GM10847 (cell line): ENCODE results near the gene PCDHGB6.

Experiments
- POLR2A ChIP-seq: IDR thresholded peaks from 2 replicates; pipeline ENCODE4 v1.6.1; 2011; ENCODE audit not compliant: insufficient read length; ENCODE audit errors: extremely low read depth

PCDHGB6 gene

DNA sequence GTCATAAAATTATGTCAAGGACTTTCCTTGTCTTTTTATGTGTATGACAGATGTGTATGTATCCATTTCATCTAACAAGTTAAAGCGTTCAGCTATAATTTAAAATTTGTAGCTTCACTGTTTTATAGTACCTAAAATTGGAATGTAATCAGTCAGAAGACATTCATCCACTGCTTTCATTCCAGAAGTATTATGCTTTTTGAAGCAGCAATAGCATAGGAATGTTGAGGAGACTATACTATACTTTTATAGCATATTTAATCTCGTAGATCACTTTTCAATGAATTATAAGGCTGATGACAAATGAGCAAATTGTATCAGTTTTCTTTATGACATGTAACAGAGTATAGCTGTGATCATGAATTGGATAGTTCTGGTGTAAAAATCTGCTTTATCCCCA, 29.4 kb downstream of the PCDHGB6 start:
- no peak for TF ChIP-seq POLR2A

- no peak for TF ChIP-seq POLR2A
Observed at GRCh38 chr5:141439411-141440141, 31.8 kb downstream of the PCDHGB6 start.

DNA sequence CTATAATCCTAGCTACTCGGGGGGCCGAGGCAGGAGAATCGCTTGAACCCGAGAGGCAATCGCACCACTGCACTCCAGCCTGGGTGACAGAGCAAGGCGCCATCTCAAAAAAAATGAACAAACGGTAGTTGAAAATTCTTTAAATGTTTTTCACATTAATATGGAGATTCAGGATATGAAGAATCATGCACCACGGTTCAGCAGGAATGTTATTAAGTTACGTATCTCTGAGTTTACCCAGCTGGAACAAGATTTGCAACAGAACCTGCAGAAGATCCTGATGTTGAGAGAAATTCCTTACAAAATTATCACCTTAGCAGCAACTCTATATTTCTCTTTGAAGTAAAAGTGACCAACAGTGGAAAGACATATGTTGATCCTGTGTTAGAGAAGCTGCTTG, 32.5 kb downstream of the PCDHGB6 start:
- TF ChIP-seq POLR2A: no peak

DNA sequence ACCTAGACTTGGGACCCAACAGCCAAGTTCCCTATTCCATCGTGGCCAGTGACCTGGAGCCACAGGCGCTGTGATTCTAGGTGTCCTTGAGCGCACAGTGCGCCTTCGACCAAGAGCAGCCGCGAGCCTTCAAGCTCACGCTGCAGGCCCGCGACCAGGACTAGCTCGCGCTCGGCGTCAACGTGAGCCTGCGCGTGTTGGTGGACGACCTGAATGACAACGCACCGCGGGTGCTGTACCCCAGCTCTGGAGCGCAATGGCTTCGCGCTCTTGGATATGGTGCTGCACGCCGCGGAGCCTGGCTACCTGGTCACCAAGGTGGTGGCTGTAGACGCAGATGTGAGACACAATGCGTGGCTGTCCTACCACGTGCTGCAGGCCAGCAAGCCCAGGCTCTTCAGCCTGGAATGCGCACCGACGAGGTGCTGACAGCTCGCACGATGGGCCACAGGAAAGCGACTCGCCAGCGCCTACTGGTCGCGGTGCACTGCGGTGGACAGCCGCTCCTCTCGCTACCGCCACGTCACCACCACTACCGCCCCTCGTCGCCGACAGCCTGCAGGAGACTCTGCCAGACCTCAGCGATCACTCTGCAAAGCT, 33.9 kb downstream of the PCDHGB6 start:
- no peak for TF ChIP-seq POLR2A
